Vagina (tissue), 2 donors: ENCODE data around the gene ANAPC15. TPM values are rescaled to one million over a fixed set of nuclear protein-coding genes. Genes with fewer than 3 reads are reported as not detected.

Experiments
- DNase-seq, 2 donors: peaks; one replicate each; pipeline ENCODE4 v3.0.0-alpha.2; 2017; ENCODE audit errors: extremely low spot score in 2 of 2
- H3K27ac ChIP-seq: fragments of 200-600 bp; sonication (generic); one replicate; pipeline ENCODE4 v1.5.1; 2019
- H3K27me3 ChIP-seq: fragments of 200-600 bp; sonication (generic); one replicate; pipeline ENCODE4 v1.5.1; 2019
- H3K36me3 ChIP-seq, 2 donors: fragments of 200-600 bp; sonication (generic); one replicate each; pipeline ENCODE4 v1.5.1; 2017 to 2019
- H3K4me1 ChIP-seq: fragments of 200-600 bp; sonication (generic); one replicate; pipeline ENCODE4 v1.5.1; 2019
- H3K4me3 ChIP-seq, 2 donors: fragments of 200-600 bp; sonication (generic); 1 replicate in 1 of 2; 2 replicates in 1 of 2; pipeline ENCODE4 v1.5.1; 2016 to 2019
- H3K9me3 ChIP-seq: fragments of 200-600 bp; sonication (generic); one replicate; pipeline ENCODE4 v1.5.1; 2019
- POLR2A ChIP-seq, 2 donors: fragments of 450-650 bp; IDR thresholded peaks; one replicate each; pipeline ENCODE4 v1.6.1; 2017; ENCODE audit warnings: antibody characterized with exemption in 2 of 2, mild to moderate bottlenecking in 2 of 2, moderate library complexity in 2 of 2
- POLR2AphosphoS5 ChIP-seq, 2 donors: sonication (generic); formaldehyde crosslinking; IDR thresholded peaks; one replicate each; pipeline ENCODE4 v1.9.0; 2017; ENCODE audit warnings: antibody characterized with exemption in 2 of 2, mild to moderate bottlenecking in 2 of 2, low read depth in 1 of 2; ENCODE audit not compliant: insufficient read depth in 1 of 2
- intact Hi-C: fragments of 100-400 bp; cut with DNase I; formaldehyde crosslinking; loops from one replicate; pipeline ENCODE4 v1.15.1; 2023
- total RNA-seq: library from RNA; depleted of rRNA; stranded (reverse); fragments of >200 nt; gene quantifications from one replicate; pipeline ENCODE4 v1.2.3, GENCODE V29; 2016
- TF ChIP-seq, protein P1 (sequence below), 3 experiments: fragments of 450-650 bp in 2 of 3; fragments of 200-600 bp in 1 of 3; sonication (generic) in 1 of 3; IDR thresholded peaks; one replicate each; pipeline ENCODE4 v1.5.1; 2017 to 2019; ENCODE audit warnings: antibody characterized with exemption in 3 of 3, mild to moderate bottlenecking in 2 of 3, moderate library complexity in 2 of 3

Gene ANAPC15
- total RNA-seq, 1 donor from 2014 or later = 19.9 TPM

DNA sequence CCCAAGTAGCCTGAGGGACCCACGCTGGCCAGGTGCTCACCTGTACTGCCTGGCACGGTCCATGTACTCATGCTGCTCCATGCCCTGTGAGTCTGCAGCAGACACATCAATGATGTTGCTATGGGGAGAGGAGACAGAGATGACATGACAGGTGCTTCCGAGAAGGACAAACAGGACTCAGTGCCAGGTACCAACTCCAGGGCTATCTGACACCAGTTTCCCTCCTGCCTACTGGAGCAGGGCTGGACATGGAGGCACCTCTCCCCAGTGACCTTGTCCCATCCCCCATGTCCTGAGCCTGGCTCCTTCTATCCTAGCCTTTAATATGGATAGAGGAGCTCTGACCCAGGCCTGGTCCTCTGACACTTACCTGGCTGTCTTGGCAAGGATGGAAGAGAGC is 13.8 kb downstream of the ANAPC15 start:
- no peak overlapping the region for H3K4me3 ChIP-seq
- no peak for TF ChIP-seq POLR2AphosphoS5 (IDR thresholded peaks at IDR 0.05; ENCODE audit: insufficient read depth in 1 of 2, low read depth in 1 of 2)
- TF ChIP-seq, protein P1, sequence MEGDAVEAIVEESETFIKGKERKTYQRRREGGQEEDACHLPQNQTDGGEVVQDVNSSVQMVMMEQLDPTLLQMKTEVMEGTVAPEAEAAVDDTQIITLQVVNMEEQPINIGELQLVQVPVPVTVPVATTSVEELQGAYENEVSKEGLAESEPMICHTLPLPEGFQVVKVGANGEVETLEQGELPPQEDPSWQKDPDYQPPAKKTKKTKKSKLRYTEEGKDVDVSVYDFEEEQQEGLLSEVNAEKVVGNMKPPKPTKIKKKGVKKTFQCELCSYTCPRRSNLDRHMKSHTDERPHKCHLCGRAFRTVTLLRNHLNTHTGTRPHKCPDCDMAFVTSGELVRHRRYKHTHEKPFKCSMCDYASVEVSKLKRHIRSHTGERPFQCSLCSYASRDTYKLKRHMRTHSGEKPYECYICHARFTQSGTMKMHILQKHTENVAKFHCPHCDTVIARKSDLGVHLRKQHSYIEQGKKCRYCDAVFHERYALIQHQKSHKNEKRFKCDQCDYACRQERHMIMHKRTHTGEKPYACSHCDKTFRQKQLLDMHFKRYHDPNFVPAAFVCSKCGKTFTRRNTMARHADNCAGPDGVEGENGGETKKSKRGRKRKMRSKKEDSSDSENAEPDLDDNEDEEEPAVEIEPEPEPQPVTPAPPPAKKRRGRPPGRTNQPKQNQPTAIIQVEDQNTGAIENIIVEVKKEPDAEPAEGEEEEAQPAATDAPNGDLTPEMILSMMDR (IDR thresholded peaks at IDR 0.05) = no peak
- TF ChIP-seq POLR2A (IDR thresholded peaks at IDR 0.05) = no peak
- peaks cover 0 to 41% of the 10 kb centered on the region in 2 donors for H3K36me3 ChIP-seq
- intact Hi-C loops = no loop called here
- no peaks in the 10 kb centered on the region for H3K9me3 ChIP-seq
- no peak overlapping the region for H3K27ac ChIP-seq
- DNase-seq = no peak
- H3K4me1 ChIP-seq = peaks cover 41% of the 10 kb centered on the region
- H3K27me3 ChIP-seq = no peaks in the 10 kb centered on the region

GRCh38 chr11:72091292-72091691 is 21.2 kb downstream of the ANAPC15 start:
- Histone ChIP-seq H3K27me3 (no peaks in the 10 kb centered on the region), H3K36me3 (peaks cover 0 to 13% of the 10 kb centered on the region in 2 donors), H3K4me1 (peaks cover 11% of the 10 kb centered on the region), H3K9me3 (no peaks in the 10 kb centered on the region), H3K27ac (peak overlapping the region; percentile 44), H3K4me3 (no peak overlapping the region)
- intact Hi-C loops = loop anchor here (5.0 kb wide), 1 partner anchor 64 kb away; no protein-coding TSS in a partner anchor
- DNase-seq = no peak
- TF ChIP-seq, protein P1 (IDR thresholded peaks at IDR 0.05) = peak; percentile 76 to 85 (median 80)
- TF ChIP-seq POLR2AphosphoS5 (IDR thresholded peaks at IDR 0.05; ENCODE audit: insufficient read depth in 1 of 2, low read depth in 1 of 2) = peak in 1 of 2 donors; percentile 63
- TF ChIP-seq POLR2A (IDR thresholded peaks at IDR 0.05) = no peak

- DNase-seq = no peak
- no peaks in the 10 kb centered on the region for H3K27me3 ChIP-seq
- H3K4me3 ChIP-seq = no peak overlapping the region
- no peaks in the 10 kb centered on the region for H3K36me3 ChIP-seq
- TF ChIP-seq, protein P1 (IDR thresholded peaks at IDR 0.05) = no peak
- TF ChIP-seq POLR2AphosphoS5 (IDR thresholded peaks at IDR 0.05; ENCODE audit: insufficient read depth in 1 of 2, low read depth in 1 of 2) (no peak), POLR2A (IDR thresholded peaks at IDR 0.05) (no peak)
- H3K4me1 ChIP-seq = peaks cover 18% of the 10 kb centered on the region
- no peaks in the 10 kb centered on the region for H3K9me3 ChIP-seq
- intact Hi-C loops = no loop called here
- no peak overlapping the region for H3K27ac ChIP-seq
These were observed 24.3 kb downstream of the ANAPC15 start for GRCh38 chr11:72088076-72088808.

- Histone ChIP-seq H3K4me3 (no peak overlapping the region), H3K27me3 (no peaks in the 10 kb centered on the region), H3K4me1 (peaks cover 14% of the 10 kb centered on the region), H3K27ac (no peak overlapping the region), H3K36me3 (no peaks in the 10 kb centered on the region), H3K9me3 (no peaks in the 10 kb centered on the region)
- TF ChIP-seq POLR2A (IDR thresholded peaks at IDR 0.05) = no peak
- TF ChIP-seq POLR2AphosphoS5 (IDR thresholded peaks at IDR 0.05; ENCODE audit: insufficient read depth in 1 of 2, low read depth in 1 of 2) = no peak
- TF ChIP-seq, protein P1 (IDR thresholded peaks at IDR 0.05) = no peak
- intact Hi-C loops = no loop called here
- no peak for DNase-seq
These were observed 26.7 kb downstream of the ANAPC15 start for GRCh38 chr11:72085621-72086351.
